Stimulated activated CD4-positive, alpha-beta T cell treated with anti-CD3 and anti-CD28 coated beads, TNF-alpha, amount 100 ng/mL, for 48 hours (primary cell): ENCODE results near the gene TERF2IP.
A peak's percentile ranks its signal among the peaks of the same experiment; 100 is the strongest.

Experiments
- DNase-seq, 3 donors: peaks; one replicate each; pipeline ENCODE4 v3.0.0-alpha.2; 2020; ENCODE audit warnings: low read depth in 3 of 3

TERF2IP gene, protein sequence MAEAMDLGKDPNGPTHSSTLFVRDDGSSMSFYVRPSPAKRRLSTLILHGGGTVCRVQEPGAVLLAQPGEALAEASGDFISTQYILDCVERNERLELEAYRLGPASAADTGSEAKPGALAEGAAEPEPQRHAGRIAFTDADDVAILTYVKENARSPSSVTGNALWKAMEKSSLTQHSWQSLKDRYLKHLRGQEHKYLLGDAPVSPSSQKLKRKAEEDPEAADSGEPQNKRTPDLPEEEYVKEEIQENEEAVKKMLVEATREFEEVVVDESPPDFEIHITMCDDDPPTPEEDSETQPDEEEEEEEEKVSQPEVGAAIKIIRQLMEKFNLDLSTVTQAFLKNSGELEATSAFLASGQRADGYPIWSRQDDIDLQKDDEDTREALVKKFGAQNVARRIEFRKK

DNA sequence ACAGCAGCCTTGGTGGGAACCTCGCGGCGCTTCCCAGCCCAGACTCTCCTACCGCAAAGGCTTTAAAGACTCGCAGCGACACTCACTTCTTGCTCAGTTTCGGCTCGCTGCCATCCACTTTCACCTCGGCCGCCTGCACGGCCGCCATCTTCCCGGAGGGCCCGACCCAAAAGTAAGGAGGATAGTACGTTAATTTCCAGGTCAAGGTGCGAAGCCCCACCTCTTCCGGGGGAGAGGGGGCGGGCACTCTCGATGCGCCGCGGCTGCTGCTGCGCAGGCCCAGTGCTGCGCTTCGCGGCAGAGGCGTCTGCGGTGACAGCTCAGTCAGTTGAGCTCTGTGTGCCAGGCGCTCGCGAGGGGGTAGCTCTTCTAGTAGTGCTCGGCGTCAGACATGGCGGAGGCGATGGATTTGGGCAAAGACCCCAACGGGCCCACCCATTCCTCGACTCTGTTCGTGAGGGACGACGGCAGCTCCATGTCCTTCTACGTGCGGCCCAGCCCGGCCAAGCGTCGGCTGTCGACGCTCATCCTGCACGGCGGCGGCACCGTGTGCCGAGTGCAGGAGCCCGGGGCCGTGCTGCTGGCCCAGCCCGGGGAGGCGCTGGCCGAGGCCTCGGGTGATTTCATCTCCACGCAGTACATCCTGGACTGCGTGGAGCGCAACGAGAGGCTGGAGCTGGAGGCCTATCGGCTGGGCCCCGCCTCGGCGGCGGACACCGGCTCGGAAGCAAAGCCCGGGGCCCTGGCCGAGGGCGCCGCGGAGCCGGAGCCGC lies at the start of gene TERF2IP, which contains the start of gene KARS1:
TERF2IP (plus strand) TSS at position 282 of the 773 bp plus-strand sequence; CDS start at position 392, 110 bp downstream.
KARS1 (minus strand) TSS at position 174 of the 773 bp plus-strand sequence; CDS start at position 148, 26 bp downstream.
- DNase-seq, result peak; percentile 84 to 91 (median 85)

DNA sequence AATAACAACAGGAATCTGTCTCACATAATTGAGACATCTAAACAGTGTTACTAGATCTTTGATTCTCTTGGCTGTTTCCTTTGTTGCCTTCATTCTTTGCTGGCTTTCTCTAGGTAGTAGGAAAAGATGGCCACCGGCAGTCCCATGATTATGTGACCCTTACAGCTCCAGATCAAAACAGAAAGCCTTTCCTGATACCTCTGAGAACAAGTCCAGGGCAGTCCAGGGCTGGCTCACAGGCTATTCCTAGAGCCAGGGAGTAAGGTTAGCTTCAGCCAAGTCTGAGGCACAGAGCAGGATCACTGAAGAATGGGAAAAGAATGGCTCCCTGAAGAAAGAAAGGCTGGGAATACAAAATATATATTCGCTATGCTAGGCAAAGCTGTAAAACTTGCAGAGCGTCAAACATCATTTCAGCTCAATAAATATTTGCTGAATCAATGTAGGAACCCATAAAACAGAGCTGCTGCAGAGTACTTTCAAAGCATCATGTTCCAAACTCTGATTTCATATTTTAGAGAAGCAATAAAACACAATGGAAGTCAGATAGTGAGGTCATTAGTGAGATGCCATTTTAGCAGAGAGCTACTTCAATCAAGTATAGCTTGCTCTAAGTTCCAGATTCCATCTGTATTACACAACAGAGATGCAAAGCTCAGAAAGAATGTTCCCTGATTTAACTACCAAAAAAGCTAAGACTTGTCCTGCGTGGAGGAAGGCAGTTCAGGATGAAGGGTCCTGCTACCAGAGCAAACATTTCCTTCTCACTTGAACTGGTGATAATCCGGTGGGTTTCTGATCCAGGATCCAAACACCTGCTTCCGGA lies 47.9 kb upstream of the TERF2IP start:
- DNase-seq, result no peak

- DNase-seq, result no peak
Observed at GRCh38 chr16:75603241-75603640, 44.3 kb upstream of the TERF2IP start.

DNA sequence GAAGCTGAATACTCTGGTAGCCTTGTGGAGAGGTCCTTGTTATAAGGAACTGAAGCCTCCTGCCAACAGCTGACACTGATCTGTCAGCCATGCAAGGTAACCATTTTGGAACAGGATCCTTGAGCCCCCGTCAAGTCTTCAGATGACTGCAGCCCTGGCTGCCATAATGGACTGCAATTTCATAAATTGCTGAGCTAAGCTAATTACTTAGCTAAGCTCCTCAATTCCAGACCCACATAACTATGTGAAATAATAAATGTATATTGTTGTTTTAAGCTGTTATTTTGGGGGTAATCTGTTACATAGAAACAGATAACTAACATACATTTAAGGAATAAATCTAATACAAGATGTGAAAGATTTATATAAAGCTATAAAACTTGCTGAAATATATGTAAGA lies 41.1 kb upstream of the TERF2IP start:
- no peak for DNase-seq

GRCh38 chr16:75614066-75614897 lies 33.3 kb upstream of the TERF2IP start:
- no peak for DNase-seq

DNA sequence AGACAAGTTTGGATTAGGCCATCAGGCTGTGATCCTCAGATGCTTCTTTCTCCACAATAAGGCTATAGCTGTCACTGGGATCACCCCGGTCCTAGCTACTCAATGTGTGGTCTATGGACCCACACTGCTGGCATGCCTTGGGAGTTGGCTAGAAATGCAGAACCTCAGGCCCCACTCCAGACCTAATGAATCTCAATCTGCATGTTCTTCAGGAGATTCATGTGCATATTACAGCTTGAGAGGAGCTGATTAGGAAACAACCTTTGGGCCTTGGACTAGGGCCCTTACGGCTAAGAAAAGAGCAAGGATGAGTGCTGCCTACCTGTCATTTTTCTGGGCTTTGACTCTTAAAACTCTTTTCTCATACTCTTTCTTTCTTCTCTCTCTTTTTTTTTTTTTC lies 32.0 kb upstream of the TERF2IP start:
- no peak for DNase-seq

GRCh38 chr16:75616521-75617010 lies 31.0 kb upstream of the TERF2IP start:
- no peak for DNase-seq

DNA sequence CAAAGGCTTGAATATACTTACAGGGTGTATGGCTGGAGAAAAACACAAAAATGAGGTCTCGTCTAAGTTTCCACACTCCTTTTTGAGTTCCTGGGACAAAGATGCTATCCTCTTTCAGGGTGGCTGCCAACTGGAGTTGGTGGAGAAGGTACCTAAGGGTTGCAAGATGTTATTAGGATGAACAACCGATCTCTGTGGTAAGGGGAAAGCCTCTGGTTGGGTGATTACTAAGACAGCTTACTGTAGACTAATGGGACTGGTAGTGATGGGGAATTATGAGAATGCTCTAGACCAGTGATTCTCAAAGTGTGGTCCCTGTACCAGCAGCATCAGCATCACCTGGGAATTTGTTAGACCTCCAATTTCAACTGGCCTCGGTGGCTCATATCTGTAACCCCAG lies 30.5 kb upstream of the TERF2IP start:
- no peak for DNase-seq

GRCh38 chr16:75618780-75619179 lies 28.8 kb upstream of the TERF2IP start:
- DNase-seq, result no peak

DNA sequence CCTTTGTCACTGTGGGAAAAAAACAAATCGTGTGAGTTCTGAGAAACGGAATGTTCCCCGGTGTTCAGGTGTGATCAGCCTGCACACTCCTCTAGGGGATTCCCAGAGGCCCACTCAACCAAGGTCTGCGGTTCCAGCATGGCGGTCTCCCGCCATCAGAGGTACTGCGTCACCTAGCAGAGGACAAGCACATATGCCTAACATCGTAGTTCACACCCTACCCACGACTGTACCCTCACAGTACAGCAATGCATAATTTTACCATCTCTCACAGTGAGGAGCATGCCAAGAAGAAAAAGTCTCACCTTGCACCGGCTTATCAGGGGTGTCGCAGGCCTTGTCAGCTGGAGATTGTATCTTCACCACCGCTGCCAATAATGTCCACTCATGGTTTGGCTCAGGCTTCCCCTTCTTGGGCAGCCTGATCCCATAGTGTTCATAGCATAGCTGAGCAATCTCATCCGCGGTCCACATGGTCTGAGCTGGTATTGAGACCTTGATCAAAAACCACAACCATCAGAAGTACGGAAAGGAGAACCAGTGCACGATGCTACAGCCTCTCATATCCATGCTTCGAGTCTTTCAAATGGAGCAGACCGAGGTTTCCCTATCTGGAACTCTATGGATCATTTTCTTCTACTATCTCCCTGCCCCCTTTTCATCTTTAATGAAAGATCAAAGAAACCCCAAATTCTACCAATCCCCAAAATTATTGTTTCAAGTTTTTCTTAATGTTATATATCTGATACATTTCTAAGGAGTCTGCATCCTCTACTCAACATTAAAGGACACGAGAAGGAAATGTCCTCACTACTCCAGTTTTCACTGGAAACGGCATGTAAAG lies 27.0 kb upstream of the TERF2IP start:
- no peak for DNase-seq

DNA sequence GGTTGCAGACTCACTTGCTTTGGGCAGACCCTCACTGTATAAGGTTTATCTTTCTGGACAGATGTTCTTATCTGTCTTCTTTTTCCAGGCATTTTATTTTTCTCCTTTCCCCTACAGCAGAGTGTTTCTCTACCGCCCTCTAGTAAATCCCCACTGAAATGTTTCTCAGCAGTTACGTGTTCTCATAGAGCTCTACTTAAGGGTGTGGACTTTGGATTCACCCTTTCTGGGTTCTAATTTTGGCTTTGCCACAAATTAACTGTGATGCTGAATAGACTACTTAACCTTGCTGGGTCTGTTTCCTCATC lies 26.4 kb upstream of the TERF2IP start:
- no peak for DNase-seq

- peak; percentile 95 to 96 (median 96) for DNase-seq
Observed at GRCh38 chr16:75622761-75623605, 24.6 kb upstream of the TERF2IP start, which contains the start of gene ADAT1. Gene ADAT1, minus strand, starts transcription at chr16:75623281. Its CDS starts 2,482 bp downstream, at chr16:75620799.

- DNase-seq, result no peak
Observed at GRCh38 chr16:75624921-75625334, 22.6 kb upstream of the TERF2IP start.

DNA sequence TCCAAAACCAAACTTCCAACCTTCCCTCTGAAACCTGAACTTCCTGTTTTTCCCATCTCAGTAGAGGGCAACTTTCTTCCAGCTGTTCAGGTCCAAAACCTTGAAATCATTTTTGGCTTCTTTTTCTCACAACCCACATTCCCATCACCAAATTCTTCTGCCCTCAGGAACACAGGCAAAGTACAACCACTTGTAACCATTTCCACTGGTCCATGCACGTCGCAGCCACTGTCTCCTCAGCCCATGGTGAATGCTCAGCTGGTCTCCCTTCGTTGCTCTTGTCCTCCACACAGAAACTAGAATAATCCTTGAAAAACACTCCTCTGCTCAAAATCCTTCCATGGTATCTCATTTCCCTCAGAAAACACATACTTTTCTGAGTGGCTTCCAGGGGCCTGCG lies 20.8 kb upstream of the TERF2IP start:
- DNase-seq, result no peak

DNA sequence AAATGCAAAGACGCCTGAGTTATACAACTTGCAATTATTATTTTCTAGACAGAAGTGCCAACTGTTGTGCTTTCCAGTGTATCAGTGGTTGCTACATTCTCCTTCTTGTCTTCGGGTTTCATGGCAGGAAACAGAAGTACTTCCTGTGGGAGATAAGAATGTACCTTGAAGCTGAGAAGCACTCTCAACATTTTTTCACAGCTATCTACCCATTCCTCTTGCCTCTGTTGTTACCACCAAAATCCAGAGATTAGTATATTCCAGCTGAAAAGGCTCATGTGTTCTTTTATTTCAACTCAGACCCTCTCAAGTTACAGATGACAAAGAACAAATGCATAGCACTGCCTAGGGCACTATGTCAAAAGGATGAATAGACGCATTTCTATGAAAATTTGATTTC lies 19.7 kb upstream of the TERF2IP start:
- no peak for DNase-seq

GRCh38 chr16:75628351-75628750 lies 19.2 kb upstream of the TERF2IP start:
- no peak for DNase-seq

DNA sequence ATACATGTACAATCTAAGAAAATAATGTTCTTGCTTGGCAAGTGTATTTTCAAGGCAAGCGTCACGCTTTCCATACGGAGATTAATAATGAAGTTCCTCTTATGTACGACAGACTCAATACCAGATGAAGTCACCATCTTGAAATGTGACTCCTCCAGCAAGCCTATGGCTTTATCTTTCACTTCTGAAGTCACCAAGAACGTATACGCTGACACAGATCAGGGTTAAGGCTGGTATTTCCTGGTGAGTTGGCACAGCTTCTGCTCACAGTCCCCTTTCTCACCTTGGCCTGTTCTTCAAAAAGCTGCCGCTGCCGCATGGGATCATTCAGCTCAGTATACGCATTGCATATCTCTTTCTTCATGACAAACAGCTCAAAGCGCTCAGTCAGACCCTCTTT lies 18.4 kb upstream of the TERF2IP start:
- DNase-seq, result no peak

DNA sequence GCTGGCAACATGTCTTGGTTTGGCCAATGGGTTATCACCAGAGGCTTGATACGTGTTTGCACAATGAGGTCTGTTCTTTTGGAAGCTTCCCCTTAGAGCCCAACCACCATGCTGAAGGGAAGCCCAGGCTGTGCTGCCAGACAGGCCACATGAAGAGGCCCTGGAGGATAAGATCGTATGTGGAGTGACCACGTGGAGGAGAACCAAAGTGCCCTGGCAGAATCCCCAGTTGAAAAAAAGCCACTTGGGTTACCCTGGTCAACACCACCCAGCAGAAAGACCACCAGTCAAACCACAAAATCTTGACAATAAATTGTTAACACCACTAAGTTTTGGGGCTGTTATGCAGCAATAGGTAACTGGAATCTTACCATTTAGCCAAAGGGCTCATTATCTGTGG lies 17.5 kb upstream of the TERF2IP start:
- no peak for DNase-seq

DNA sequence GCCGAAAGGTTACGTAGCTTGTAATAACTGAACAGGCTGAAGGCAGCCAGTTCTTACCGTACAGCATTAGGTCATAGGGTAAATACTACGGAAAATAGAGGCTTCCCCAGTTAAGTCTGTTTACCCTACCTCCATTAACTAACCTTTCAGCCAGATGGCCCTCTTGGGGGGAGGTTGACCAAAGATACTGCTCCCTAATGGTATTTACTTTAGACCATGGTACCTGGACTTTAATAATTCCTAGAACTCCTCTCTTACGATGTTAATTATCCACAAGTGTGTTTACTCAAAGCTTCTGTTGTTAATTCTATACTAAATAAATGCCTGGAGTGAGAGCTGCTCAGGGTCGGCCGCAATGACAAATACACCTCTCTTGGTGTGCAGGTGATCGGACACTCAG lies 14.7 kb upstream of the TERF2IP start:
- no peak for DNase-seq
